KMS-11 (cell line): Measurements from ENCODE around the gene CCBE1.

Experiments
- H2AFZ ChIP-seq: fragments of 200-600 bp; sonication (generic); 2 replicates; pipeline ENCODE4 v1.6.1; 2016; ENCODE audit warnings: antibody characterized with exemption, mixed run types, low read depth
- H3K27ac ChIP-seq: fragments of 200-600 bp; sonication (generic); 2 replicates; pipeline ENCODE4 v1.6.1; 2016; ENCODE audit warnings: mild to moderate bottlenecking, mixed run types
- H3K27me3 ChIP-seq: fragments of 200-600 bp; sonication (generic); 2 replicates; pipeline ENCODE4 v1.6.1; 2017; ENCODE audit warnings: mild to moderate bottlenecking, low read depth, mixed run types, moderate library complexity; ENCODE audit not compliant: insufficient read depth
- H3K36me3 ChIP-seq: fragments of 200-600 bp; sonication (generic); 2 replicates; pipeline ENCODE4 v1.6.1; 2017; ENCODE audit warnings: mild to moderate bottlenecking, mixed run types; ENCODE audit not compliant: insufficient read depth
- H3K4me1 ChIP-seq: fragments of 200-600 bp; sonication (generic); 2 replicates; pipeline ENCODE4 v1.6.1; 2016; ENCODE audit warnings: mild to moderate bottlenecking, low read depth, mixed run types; ENCODE audit not compliant: poor library complexity, severe bottlenecking
- H3K4me2 ChIP-seq: fragments of 200-600 bp; sonication (generic); 2 replicates; pipeline ENCODE4 v1.7.0; 2016; ENCODE audit warnings: mild to moderate bottlenecking, mixed run types
- H3K4me3 ChIP-seq: fragments of 200-600 bp; sonication (generic); IDR thresholded peaks from 2 replicates; pipeline ENCODE4 v1.6.1; 2017; ENCODE audit warnings: low read depth, low read length, mixed read lengths; ENCODE audit not compliant: insufficient read depth
- H3K79me2 ChIP-seq: fragments of 200-600 bp; sonication (generic); 2 replicates; pipeline ENCODE4 v1.6.1; 2016; ENCODE audit warnings: low read depth, mixed run types; ENCODE audit not compliant: insufficient read depth
- H3K9ac ChIP-seq: fragments of 200-600 bp; sonication (generic); 2 replicates; pipeline ENCODE4 v1.6.1; 2016; ENCODE audit warnings: mild to moderate bottlenecking, mixed run types
- H4K20me1 ChIP-seq: fragments of 200-600 bp; sonication (generic); 2 replicates; pipeline ENCODE4 v1.6.1; 2016; ENCODE audit warnings: mild to moderate bottlenecking, mixed run types; ENCODE audit not compliant: insufficient read depth
- CTCF ChIP-seq: fragments of 200-600 bp; sonication (generic); conservative IDR thresholded peaks from 2 replicates; pipeline ENCODE4 v1.6.1; 2017; ENCODE audit warnings: low read depth, mild to moderate bottlenecking, antibody characterized with exemption, low read length, moderate library complexity, mixed read lengths

Gene CCBE1

DNA sequence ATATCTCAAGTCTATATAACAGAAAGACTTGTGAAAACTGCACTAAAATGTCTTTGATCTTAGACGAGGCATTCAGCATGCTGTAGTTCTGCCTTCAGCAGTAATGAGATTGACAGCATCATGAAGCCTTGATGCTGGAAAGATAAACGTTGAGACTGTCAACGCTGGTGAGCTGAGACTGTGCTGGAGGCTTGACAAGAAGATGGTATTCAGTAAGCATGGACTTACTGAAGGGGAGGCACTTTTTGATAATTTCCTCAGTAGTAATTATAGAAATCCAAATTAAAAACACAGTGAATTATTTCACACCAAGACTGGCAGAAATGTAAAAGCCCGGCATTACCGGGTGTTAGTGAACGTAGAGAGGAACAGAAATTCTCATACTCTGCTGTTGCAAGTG lies 162.2 kb downstream of the CCBE1 start:
- no peak overlapping the region for H3K9ac ChIP-seq
- no peak overlapping the region for H2AFZ ChIP-seq
- H3K4me2 ChIP-seq, result no peak overlapping the region
- H3K4me3 ChIP-seq, result no peak overlapping the region
- H4K20me1 ChIP-seq, result no peaks in the 10 kb centered on the region
- no peaks in the 10 kb centered on the region for H3K4me1 ChIP-seq
- no peaks in the 10 kb centered on the region for H3K27me3 ChIP-seq
- H3K27ac ChIP-seq, result no peak overlapping the region
- TF ChIP-seq CTCF, result no peak
- H3K79me2 ChIP-seq, result no peaks in the 10 kb centered on the region
- H3K36me3 ChIP-seq, result no peaks in the 10 kb centered on the region

GRCh38 chr18:59528866-59529265 lies 168.4 kb downstream of the CCBE1 start:
- H3K79me2 ChIP-seq, result no peaks in the 10 kb centered on the region
- no peaks in the 10 kb centered on the region for H4K20me1 ChIP-seq
- no peak for TF ChIP-seq CTCF
- no peaks in the 10 kb centered on the region for H3K4me1 ChIP-seq
- H3K27ac ChIP-seq, result no peak overlapping the region
- no peak overlapping the region for H3K4me3 ChIP-seq
- no peaks in the 10 kb centered on the region for H3K27me3 ChIP-seq
- H3K9ac ChIP-seq, result no peak overlapping the region
- H3K36me3 ChIP-seq, result no peaks in the 10 kb centered on the region
- H2AFZ ChIP-seq, result no peak overlapping the region
- no peak overlapping the region for H3K4me2 ChIP-seq

DNA sequence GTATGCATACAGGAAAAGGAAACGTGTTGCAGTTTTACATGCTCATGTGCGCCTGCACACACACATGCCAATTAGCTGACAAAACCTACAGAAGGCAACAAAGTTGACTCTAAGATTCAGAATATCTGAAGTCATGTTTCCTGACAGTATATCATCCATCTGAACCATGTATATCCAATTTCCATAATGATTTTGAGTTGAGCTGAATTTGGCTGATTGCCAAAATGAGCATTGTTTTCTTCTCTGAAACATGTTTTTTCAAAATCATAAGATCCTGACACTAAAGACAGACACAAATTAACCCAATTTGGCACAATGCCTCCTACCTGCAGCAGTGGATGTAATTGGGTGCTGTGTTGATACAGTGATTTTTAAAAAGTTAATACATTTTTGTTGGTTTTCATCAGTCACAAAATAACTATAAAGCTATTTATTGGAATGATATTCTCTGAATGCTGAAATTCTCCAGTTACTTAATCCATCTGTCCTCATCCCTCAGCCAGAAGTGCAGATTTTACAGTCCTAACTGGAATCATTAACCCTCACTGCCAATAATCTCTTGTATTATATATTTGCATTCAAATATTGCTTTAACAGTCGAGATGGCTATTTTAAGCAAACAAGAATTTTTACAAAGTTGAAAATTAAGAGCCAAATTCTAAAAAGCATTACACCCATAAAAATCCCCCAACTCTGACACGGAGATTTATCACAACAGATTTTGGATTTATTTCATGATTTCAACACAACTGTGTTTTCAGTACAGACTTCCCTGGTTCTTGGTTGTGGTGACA lies 176.5 kb downstream of the CCBE1 start:
- no peak for TF ChIP-seq CTCF
- no peak overlapping the region for H2AFZ ChIP-seq
- no peaks in the 10 kb centered on the region for H3K4me1 ChIP-seq
- no peak overlapping the region for H3K4me2 ChIP-seq
- no peak overlapping the region for H3K9ac ChIP-seq
- H3K79me2 ChIP-seq, result no peaks in the 10 kb centered on the region
- no peak overlapping the region for H3K27ac ChIP-seq
- no peaks in the 10 kb centered on the region for H3K27me3 ChIP-seq
- no peak overlapping the region for H3K4me3 ChIP-seq
- no peaks in the 10 kb centered on the region for H3K36me3 ChIP-seq
- H4K20me1 ChIP-seq, result no peaks in the 10 kb centered on the region

DNA sequence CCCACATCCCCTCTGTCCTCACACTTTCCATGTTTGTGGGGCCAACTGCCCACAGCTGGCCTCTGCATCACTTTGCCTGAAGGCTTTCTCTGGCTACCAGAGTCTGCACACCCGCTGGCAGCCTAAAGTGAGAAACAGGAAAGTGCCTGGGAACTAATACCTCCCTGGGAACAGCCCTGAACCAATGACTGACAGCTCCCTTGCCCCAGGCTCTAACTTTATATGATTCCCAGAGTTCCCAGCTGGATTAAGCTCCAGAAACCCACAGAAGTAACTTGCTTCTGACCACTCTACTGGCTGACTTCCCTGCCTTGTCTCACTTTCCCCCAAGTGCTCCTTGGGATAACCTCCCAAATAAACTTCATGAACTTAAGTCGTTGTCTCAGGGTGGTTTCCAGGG lies 178.5 kb downstream of the CCBE1 start:
- Histone ChIP-seq H3K36me3 (no peaks in the 10 kb centered on the region), H3K27ac (no peak overlapping the region), H2AFZ (no peak overlapping the region), H3K4me2 (no peak overlapping the region), H4K20me1 (no peaks in the 10 kb centered on the region), H3K4me3 (no peak overlapping the region), H3K79me2 (no peaks in the 10 kb centered on the region), H3K9ac (no peak overlapping the region), H3K4me1 (no peaks in the 10 kb centered on the region), H3K27me3 (no peaks in the 10 kb centered on the region)
- no peak for TF ChIP-seq CTCF
